HepG2 (cell line): ENCODE measurements around the gene CIT. TPM values are rescaled to one million over a fixed set of nuclear protein-coding genes. Genes with fewer than 3 reads are reported as not detected.

Source experiments
- ATAC-seq: fragments of 200-7000 bp; cut with Tn5 transposase; 3 replicates; pipeline ENCODE4 v1.9.1; 2020; ENCODE audit warnings: mild to moderate bottlenecking, moderate library complexity
- BruUV-seq: library from RNA; stranded (reverse); fragments of 400-500 nt; replicated peaks from 2 replicates; lab custom pipeline; 2021; lab: Mats Ljungman, UMichigan
- CTCF ChIA-PET: fragments of 300-600 bp; formaldehyde crosslinking; extraction: SDS; loops from one replicate; lab custom pipeline; 2021; ENCODE audit warnings: low total read pairs, inconsistent platforms, low intra/inter-chr PET ratio; lab: Yijun Ruan, JAX
- POLR2A ChIA-PET: fragments of 350-600 bp; sonication (Branson Sonifier 250); formaldehyde crosslinking; loops from one replicate; lab custom pipeline; 2020; ENCODE audit warnings: antibody characterized with exemption, inconsistent platforms; lab: Yijun Ruan, JAX
- DNase-seq: peaks from one replicate; pipeline ENCODE4 v3.0.0-alpha.2; 2015; ENCODE audit warnings: low spot score
- FAIRE-seq: peaks from 3 replicates; lab custom pipeline; 2011; peaks lifted over from hg19 to GRCh38; lab: Jason Lieb, UNC
- H2AFZ ChIP-seq: one replicate; pipeline ENCODE4 v1.6.1; 2011; ENCODE audit warnings: low read length, inconsistent platforms
- H3K27ac ChIP-seq: fragments of 300-600 bp; 3 replicates; pipeline ENCODE4 v1.8.0; 2011; ENCODE audit warnings: mixed run types, mild to moderate bottlenecking, mixed read lengths, low read length, inconsistent platforms; ENCODE audit not compliant: insufficient read depth; ENCODE audit errors: extremely low read length
- H3K27me3 ChIP-seq, 2 experiments: fragments of 200-600 bp in 1 of 2; 2 replicates in 1 of 2; 3 replicates in 1 of 2; pipeline versions ENCODE4 v1.6.0 to v1.8.0; 2011; ENCODE audit warnings: low read length in 2 of 2, mild to moderate bottlenecking in 2 of 2, moderate library complexity in 2 of 2, inconsistent platforms in 1 of 2; ENCODE audit not compliant: insufficient read depth in 2 of 2, control insufficient read depth in 1 of 2
- H3K36me3 ChIP-seq, 2 experiments: fragments of 200-600 bp in 1 of 2; replicated peaks in 1 of 2; 2 replicates in 1 of 2; 3 replicates in 1 of 2; pipeline versions ENCODE4 v1.5.1 to v1.8.0; 2011; ENCODE audit warnings: low read length in 2 of 2, inconsistent platforms in 1 of 2; ENCODE audit not compliant: insufficient read depth in 2 of 2, control insufficient read depth in 1 of 2
- H3K4me1 ChIP-seq: 2 replicates; pipeline ENCODE4 v1.5.1; 2012; ENCODE audit warnings: low read length, inconsistent platforms; ENCODE audit not compliant: insufficient read depth
- H3K4me2 ChIP-seq: 2 replicates; pipeline ENCODE4 v1.6.0; 2011; ENCODE audit warnings: low read depth, low read length, inconsistent platforms
- H3K4me3 ChIP-seq, 3 experiments: fragments of 200-600 bp in 1 of 3; sonication (generic), shearing (Covaris generic) in 1 of 3; replicated peaks in 1 of 3; 2 replicates each; pipeline ENCODE4 v1.5.1; 2011 to 2016; ENCODE audit warnings: low read length in 3 of 3, inconsistent platforms in 2 of 3, low read depth in 2 of 3, mild to moderate bottlenecking in 2 of 3, control low read depth in 1 of 3, mixed read lengths in 1 of 3; ENCODE audit not compliant: insufficient read depth in 1 of 3
- H3K79me2 ChIP-seq: one replicate; pipeline ENCODE4 v1.6.1; 2011; ENCODE audit warnings: low read length, inconsistent platforms; ENCODE audit not compliant: insufficient read depth
- H3K9ac ChIP-seq: 2 replicates; pipeline ENCODE4 v1.6.0; 2011; ENCODE audit warnings: mild to moderate bottlenecking, low read depth, low read length, inconsistent platforms; ENCODE audit not compliant: insufficient read depth
- H3K9me3 ChIP-seq: 2 replicates; pipeline ENCODE4 v1.5.1; 2012; ENCODE audit warnings: mild to moderate bottlenecking, low read length
- H4K20me1 ChIP-seq: 2 replicates; pipeline ENCODE4 v1.6.0; 2011; ENCODE audit warnings: inconsistent platforms, mild to moderate bottlenecking, low read length, moderate library complexity; ENCODE audit not compliant: insufficient read depth
- RFX5 ChIP-seq: IDR thresholded peaks from 2 replicates; pipeline ENCODE4 v1.6.1; 2011; ENCODE audit warnings: low read depth, low read length, improper control_type of control experiment
- ZNF614 ChIP-seq: IDR thresholded peaks from 2 replicates; pipeline ENCODE4 v1.6.1; 2018; ENCODE audit warnings: missing biosample characterization, missing genetic modification reagents, inconsistent platforms, borderline replicate concordance
- WGBS: methylation state at CpG from one replicate; pipeline ENCODE4 v1.1.6; 2017; ENCODE audit warnings: low lambda C conversion rate; 5-methylcytosine and 5-hydroxymethylcytosine counted together
- in situ Hi-C: cut with HindIII; loops from 2 replicates; pipeline ENCODE4 v1.10.0; 2017; ENCODE audit warnings: low pct_unique_long_range_greater_than_20kb; ENCODE audit not compliant: extremely low pct_ligation_motif_present
- intact Hi-C: fragments of 100-400 bp; cut with micrococcal nuclease; formaldehyde crosslinking; loops from one replicate; pipeline ENCODE4 v1.10.0; 2022; ENCODE audit not compliant: unreplicated experiment
- polyA plus RNA-seq, 8 experiments: library from polyadenylated mRNA; depleted of rRNA in 3 of 8; stranded (reverse) in 7 of 8; unstranded in 1 of 8; fragments of >200 nt; fragmentation: Illumina TruSeq in 4 of 8; extraction: Trizol in 4 of 8; gene quantifications; 2 replicates each; pipeline versions ENCODE4 v1.2.1 to v1.2.3, GENCODE V29; 2011 to 2016; ENCODE audit warnings: low read depth in 4 of 8, missing spikeins in 1 of 8, mixed read lengths in 1 of 8; ENCODE audit not compliant: insufficient read depth in 1 of 8
- total RNA-seq, 5 experiments: library from RNA; depleted of rRNA; stranded (reverse); fragments of >200 nt; fragmentation: Illumina TruSeq; extraction: Trizol; gene quantifications; 2 replicates each; pipeline ENCODE4 v1.2.3, GENCODE V29; 2016; ENCODE audit warnings: low read depth in 1 of 5
- TF ChIP-seq, protein P1 (sequence below): sonication (generic); formaldehyde crosslinking; IDR thresholded peaks from 2 replicates; pipeline ENCODE4 v1.5.1; 2020; ENCODE audit warnings: mild to moderate bottlenecking, missing genetic modification reagents, moderate library complexity
- TF ChIP-seq, protein P2 (sequence below): IDR thresholded peaks from 2 replicates; pipeline ENCODE4 v1.6.1; 2016; ENCODE audit warnings: low read depth, missing genetic modification reagents, missing compliant biosample characterization

The CIT gene
- total and polyA plus RNA-seq, 2 of the 13 experiments (the other 11 are each of a cell fraction or from before 2014, with no cell fraction given) = 7.7 to 11.7 TPM

DNA sequence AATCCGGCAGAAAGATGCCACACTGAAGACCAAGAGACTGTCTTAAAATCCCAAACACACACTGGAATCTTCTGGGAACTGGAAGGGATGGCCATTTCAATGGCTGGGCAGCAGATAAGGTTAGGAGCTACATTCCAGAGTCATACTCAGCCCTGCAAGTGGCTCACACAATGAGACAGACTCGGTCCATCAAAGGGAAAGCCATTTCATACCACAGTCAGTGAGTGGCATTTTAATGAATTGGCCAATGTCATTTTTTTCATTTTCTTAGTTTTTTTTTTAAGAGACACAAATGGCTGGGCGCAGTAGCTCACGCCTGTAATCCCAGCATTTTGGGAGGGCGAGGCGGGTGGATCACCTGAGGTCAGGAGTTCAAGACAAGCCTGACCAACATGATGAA, 17.9 kb downstream of the CIT start:
- Histone ChIP-seq H4K20me1 (no peaks in the 10 kb centered on the region), H3K9ac (no peak overlapping the region), H3K27me3 (no peaks in the 10 kb centered on the region), H3K4me3 (no peak overlapping the region), H3K36me3 (peaks cover 3 to 19% of the 10 kb centered on the region in 2 experiments; a peak in 3 of 5 replicates), H3K79me2 (no peaks in the 10 kb centered on the region), H3K27ac (no peak overlapping the region), H3K9me3 (no peaks in the 10 kb centered on the region), H2AFZ (no peak overlapping the region), H3K4me1 (no peaks in the 10 kb centered on the region), H3K4me2 (no peak overlapping the region)
- no peak for DNase-seq
- ChIA-PET POLR2A (no interaction called here), CTCF (no interaction called here)
- in situ Hi-C loops = no loop called here
- intact Hi-C loops = no loop called here
- WGBS = 98% methylated on average over 6 of the region's 6 CpGs
- no TSS peak for BruUV-seq
- TF ChIP-seq RFX5 = no peak
- TF ChIP-seq, protein P1, sequence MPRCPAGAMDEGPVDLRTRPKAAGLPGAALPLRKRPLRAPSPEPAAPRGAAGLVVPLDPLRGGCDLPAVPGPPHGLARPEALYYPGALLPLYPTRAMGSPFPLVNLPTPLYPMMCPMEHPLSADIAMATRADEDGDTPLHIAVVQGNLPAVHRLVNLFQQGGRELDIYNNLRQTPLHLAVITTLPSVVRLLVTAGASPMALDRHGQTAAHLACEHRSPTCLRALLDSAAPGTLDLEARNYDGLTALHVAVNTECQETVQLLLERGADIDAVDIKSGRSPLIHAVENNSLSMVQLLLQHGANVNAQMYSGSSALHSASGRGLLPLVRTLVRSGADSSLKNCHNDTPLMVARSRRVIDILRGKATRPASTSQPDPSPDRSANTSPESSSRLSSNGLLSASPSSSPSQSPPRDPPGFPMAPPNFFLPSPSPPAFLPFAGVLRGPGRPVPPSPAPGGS (CRISPR knock-in tag) = no peak
- ATAC-seq = no peak
- FAIRE-seq = no peak

DNA sequence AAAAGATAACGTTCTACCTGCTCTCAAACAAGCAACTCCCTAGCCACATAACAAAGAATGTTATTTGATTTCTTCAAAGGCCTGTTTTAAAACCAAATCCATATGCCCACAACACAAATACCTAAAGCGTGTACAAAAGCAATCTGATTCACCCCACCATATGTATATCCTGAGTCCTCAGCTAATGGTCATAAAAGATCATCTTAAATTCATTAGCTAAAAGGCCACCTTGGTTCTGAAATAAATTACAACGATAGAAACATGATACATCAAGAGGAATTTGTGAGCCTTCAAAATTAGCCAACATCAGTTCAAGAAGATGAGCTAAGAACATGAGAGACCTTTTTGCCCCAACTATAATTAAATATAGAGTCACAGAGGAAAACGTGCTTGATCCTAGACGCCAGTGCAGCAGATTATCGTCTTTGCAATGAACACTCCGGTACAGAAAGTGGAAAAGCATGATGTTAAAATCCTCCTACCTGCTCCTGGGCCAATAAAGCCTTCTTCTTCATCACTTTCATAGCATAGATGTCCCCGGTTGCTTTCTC, 20.0 kb downstream of the CIT start:
- peaks cover 3 to 24% of the 10 kb centered on the region in 2 experiments; a peak in 3 of 5 replicates for H3K36me3 ChIP-seq
- no peaks in the 10 kb centered on the region for H3K9me3 ChIP-seq
- intact Hi-C loops = no loop called here
- 93% methylated on average over 8 of the region's 8 CpGs for WGBS
- no TSS peak for BruUV-seq
- H3K4me2 ChIP-seq = no peak overlapping the region
- H3K9ac ChIP-seq = no peak overlapping the region
- POLR2A ChIA-PET = no interaction called here
- H2AFZ ChIP-seq = no peak overlapping the region
- H4K20me1 ChIP-seq = no peaks in the 10 kb centered on the region
- CTCF ChIA-PET = no interaction called here
- no peaks in the 10 kb centered on the region for H3K27me3 ChIP-seq
- no peak for DNase-seq
- ATAC-seq = no peak
- no peak overlapping the region for H3K27ac ChIP-seq
- in situ Hi-C loops = no loop called here
- H3K4me3 ChIP-seq = no peak overlapping the region
- no peaks in the 10 kb centered on the region for H3K4me1 ChIP-seq
- no peak for FAIRE-seq
- H3K79me2 ChIP-seq = no peaks in the 10 kb centered on the region
- TF ChIP-seq, protein P2, sequence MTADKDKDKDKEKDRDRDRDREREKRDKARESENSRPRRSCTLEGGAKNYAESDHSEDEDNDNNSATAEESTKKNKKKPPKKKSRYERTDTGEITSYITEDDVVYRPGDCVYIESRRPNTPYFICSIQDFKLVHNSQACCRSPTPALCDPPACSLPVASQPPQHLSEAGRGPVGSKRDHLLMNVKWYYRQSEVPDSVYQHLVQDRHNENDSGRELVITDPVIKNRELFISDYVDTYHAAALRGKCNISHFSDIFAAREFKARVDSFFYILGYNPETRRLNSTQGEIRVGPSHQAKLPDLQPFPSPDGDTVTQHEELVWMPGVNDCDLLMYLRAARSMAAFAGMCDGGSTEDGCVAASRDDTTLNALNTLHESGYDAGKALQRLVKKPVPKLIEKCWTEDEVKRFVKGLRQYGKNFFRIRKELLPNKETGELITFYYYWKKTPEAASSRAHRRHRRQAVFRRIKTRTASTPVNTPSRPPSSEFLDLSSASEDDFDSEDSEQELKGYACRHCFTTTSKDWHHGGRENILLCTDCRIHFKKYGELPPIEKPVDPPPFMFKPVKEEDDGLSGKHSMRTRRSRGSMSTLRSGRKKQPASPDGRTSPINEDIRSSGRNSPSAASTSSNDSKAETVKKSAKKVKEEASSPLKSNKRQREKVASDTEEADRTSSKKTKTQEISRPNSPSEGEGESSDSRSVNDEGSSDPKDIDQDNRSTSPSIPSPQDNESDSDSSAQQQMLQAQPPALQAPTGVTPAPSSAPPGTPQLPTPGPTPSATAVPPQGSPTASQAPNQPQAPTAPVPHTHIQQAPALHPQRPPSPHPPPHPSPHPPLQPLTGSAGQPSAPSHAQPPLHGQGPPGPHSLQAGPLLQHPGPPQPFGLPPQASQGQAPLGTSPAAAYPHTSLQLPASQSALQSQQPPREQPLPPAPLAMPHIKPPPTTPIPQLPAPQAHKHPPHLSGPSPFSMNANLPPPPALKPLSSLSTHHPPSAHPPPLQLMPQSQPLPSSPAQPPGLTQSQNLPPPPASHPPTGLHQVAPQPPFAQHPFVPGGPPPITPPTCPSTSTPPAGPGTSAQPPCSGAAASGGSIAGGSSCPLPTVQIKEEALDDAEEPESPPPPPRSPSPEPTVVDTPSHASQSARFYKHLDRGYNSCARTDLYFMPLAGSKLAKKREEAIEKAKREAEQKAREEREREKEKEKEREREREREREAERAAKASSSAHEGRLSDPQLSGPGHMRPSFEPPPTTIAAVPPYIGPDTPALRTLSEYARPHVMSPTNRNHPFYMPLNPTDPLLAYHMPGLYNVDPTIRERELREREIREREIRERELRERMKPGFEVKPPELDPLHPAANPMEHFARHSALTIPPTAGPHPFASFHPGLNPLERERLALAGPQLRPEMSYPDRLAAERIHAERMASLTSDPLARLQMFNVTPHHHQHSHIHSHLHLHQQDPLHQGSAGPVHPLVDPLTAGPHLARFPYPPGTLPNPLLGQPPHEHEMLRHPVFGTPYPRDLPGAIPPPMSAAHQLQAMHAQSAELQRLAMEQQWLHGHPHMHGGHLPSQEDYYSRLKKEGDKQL (CRISPR knock-in tag) = no peak
- TF ChIP-seq ZNF614 (CRISPR knock-in tag) = no peak
